Kidney epithelial cell (primary cell): ENCODE results near the gene GRID1. TPM values are rescaled to one million over a fixed set of nuclear protein-coding genes. Genes with fewer than 3 reads are reported as not detected.
A peak's percentile ranks its signal among the peaks of the same experiment; 100 is the strongest.

Source experiments
- DNase-seq: peaks from one replicate; pipeline ENCODE4 v3.0.0-alpha.2; 2010; ENCODE audit warnings: low read depth
- H3K27me3 ChIP-seq: 2 replicates; pipeline ENCODE4 v1.6.0; 2011; ENCODE audit warnings: low read length; ENCODE audit not compliant: control insufficient read depth, insufficient read depth
- H3K36me3 ChIP-seq: 2 replicates; pipeline ENCODE4 v1.5.1; 2011; ENCODE audit warnings: low read length; ENCODE audit not compliant: control insufficient read depth, insufficient read depth
- H3K4me3 ChIP-seq: 2 replicates; pipeline ENCODE4 v1.5.1; 2011; ENCODE audit warnings: low read depth, mild to moderate bottlenecking, control low read depth, low read length
- total RNA-seq: library from RNA; depleted of rRNA; stranded (reverse); fragments of >200 nt; gene quantifications from 2 replicates; pipeline ENCODE4 v1.2.3, GENCODE V29; 2015
- TF ChIP-seq, protein P1 (sequence below): IDR thresholded peaks from 2 replicates; pipeline ENCODE4 v1.5.1; 2011; ENCODE audit warnings: mild to moderate bottlenecking, moderate library complexity, low read length, control low read depth, inconsistent platforms; ENCODE audit not compliant: insufficient read depth, poor library complexity, severe bottlenecking

The GRID1 gene
- total RNA-seq, 1 donor from 2014 or later: 0.33 TPM

- no peak overlapping the region for H3K4me3 ChIP-seq
- no peak for DNase-seq
- no peaks in the 10 kb centered on the region for H3K36me3 ChIP-seq
- no peaks in the 10 kb centered on the region for H3K27me3 ChIP-seq
- TF ChIP-seq, protein P1, sequence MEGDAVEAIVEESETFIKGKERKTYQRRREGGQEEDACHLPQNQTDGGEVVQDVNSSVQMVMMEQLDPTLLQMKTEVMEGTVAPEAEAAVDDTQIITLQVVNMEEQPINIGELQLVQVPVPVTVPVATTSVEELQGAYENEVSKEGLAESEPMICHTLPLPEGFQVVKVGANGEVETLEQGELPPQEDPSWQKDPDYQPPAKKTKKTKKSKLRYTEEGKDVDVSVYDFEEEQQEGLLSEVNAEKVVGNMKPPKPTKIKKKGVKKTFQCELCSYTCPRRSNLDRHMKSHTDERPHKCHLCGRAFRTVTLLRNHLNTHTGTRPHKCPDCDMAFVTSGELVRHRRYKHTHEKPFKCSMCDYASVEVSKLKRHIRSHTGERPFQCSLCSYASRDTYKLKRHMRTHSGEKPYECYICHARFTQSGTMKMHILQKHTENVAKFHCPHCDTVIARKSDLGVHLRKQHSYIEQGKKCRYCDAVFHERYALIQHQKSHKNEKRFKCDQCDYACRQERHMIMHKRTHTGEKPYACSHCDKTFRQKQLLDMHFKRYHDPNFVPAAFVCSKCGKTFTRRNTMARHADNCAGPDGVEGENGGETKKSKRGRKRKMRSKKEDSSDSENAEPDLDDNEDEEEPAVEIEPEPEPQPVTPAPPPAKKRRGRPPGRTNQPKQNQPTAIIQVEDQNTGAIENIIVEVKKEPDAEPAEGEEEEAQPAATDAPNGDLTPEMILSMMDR: no peak
Observed at GRCh38 chr10:86411281-86411841, 44.8 kb upstream of the GRID1 start.

DNA sequence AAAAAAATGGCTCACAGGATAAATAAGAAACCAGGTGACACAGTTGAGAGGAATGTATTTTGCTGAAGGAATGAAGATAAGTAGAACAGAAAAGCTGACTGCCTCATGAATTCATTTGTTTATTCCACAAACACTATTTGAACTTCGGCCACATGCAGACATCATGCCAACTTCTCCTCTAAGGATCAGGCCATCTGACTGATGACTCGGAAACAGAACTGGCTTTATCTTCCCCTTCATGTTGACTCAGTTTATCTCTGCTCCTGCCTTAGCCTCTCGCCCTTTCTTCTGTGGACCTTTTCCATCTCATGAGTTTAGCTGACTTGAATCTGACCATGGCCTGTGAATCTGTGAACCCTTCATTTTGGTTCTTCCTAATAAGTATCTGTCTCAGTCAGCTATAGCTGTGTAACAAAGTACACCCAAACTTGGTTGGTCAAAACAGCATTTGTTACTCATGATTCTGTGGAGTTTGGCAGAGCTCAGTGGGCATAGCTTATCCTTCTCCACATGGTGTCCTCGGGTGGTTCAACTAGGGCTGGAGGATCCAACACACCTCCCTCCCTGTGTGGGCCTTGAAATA, 44.0 kb upstream of the GRID1 start:
- H3K27me3 ChIP-seq: no peaks in the 10 kb centered on the region
- DNase-seq: peak; percentile 56
- H3K4me3 ChIP-seq: no peak overlapping the region
- no peaks in the 10 kb centered on the region for H3K36me3 ChIP-seq
- TF ChIP-seq, protein P1: no peak

DNA sequence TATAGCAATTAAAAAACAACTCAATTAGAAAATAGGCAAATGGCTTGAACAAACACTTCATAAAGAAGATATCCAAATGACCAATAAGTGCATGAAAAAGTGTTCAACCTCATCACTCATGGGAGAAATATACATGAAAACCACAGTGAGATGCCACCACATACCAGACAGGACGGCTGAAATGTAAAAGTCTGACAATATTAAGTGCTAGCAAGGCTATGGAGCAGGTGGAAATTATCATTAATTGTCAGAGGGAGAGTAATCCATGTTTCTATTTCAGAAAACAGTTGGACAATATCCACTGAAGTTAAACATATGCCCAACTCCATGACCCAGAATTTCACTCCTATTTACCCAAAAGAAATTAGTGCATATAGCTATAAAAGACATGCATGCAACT, 42.6 kb upstream of the GRID1 start:
- no peaks in the 10 kb centered on the region for H3K36me3 ChIP-seq
- DNase-seq: no peak
- H3K27me3 ChIP-seq: no peaks in the 10 kb centered on the region
- TF ChIP-seq, protein P1: no peak
- H3K4me3 ChIP-seq: no peak overlapping the region

- Histone ChIP-seq H3K36me3 (no peaks in the 10 kb centered on the region), H3K27me3 (no peaks in the 10 kb centered on the region), H3K4me3 (no peak overlapping the region)
- TF ChIP-seq, protein P1: no peak
- peak; percentile 43 for DNase-seq
Observed at GRCh38 chr10:86403183-86403797, 36.7 kb upstream of the GRID1 start.

GRCh38 chr10:86402283-86402941, 35.8 kb upstream of the GRID1 start:
- TF ChIP-seq, protein P1: no peak
- Histone ChIP-seq H3K4me3 (no peak overlapping the region), H3K27me3 (no peaks in the 10 kb centered on the region), H3K36me3 (no peaks in the 10 kb centered on the region)
- no peak for DNase-seq
